DOHH2 (cell line): ENCODE results near the gene RAB22A.

ENCODE experiments used
- CTCF ChIP-seq: fragments of 200-600 bp; sonication (generic); IDR thresholded peaks from one replicate; pipeline ENCODE4 v1.5.1; 2014; ENCODE audit warnings: antibody characterized with exemption, mild to moderate bottlenecking, low read depth, low read length; ENCODE audit not compliant: poor library complexity, severe bottlenecking
- EZH2phosphoT487 ChIP-seq: fragments of 200-600 bp; sonication (generic); IDR thresholded peaks from 2 replicates; pipeline ENCODE4 v1.6.1; 2017; ENCODE audit warnings: borderline replicate concordance, mild to moderate bottlenecking, antibody characterized with exemption, low read length, moderate library complexity, mixed read lengths

- TF ChIP-seq CTCF (no peak), EZH2phosphoT487 (no peak)
Observed at GRCh38 chr20:58303547-58303946, 6.0 kb upstream of the RAB22A start.
